Panc1 (cell line): Measurements from ENCODE around the gene MUCL3. TPM values are rescaled to one million over a fixed set of nuclear protein-coding genes. Genes with fewer than 3 reads are reported as not detected.

Experiments used
- ATAC-seq: fragments of 200-7000 bp; cut with Tn5 transposase; 2 replicates; pipeline ENCODE4 v1.9.1; 2020; ENCODE audit warnings: mild to moderate bottlenecking, moderate library complexity
- BruUV-seq: library from RNA; stranded (reverse); fragments of 400-500 nt; replicated peaks from 2 replicates; lab custom pipeline; 2021; lab: Mats Ljungman, UMichigan
- CTCF ChIA-PET: fragments of 300-600 bp; sonication (Branson Sonifier 250); formaldehyde crosslinking; loops from one replicate; lab custom pipeline; 2022; ENCODE audit warnings: antibody characterized with exemption; lab: Charles Lee
- POLR2A ChIA-PET: fragments of 300-600 bp; sonication (Branson Sonifier 250); formaldehyde crosslinking; loops from one replicate; lab custom pipeline; 2022; ENCODE audit warnings: antibody characterized with exemption; lab: Charles Lee
- DNase-seq: peaks from one replicate; pipeline ENCODE4 v3.0.0-alpha.2; 2010; ENCODE audit warnings: low read depth, low spot score
- H3K27ac ChIP-seq: 2 replicates; pipeline ENCODE4 v1.5.1; 2011; ENCODE audit warnings: mild to moderate bottlenecking, low read length, inconsistent platforms
- H3K27me3 ChIP-seq: fragments of 200-500 bp; sonication (Bioruptor generic); 2 replicates; pipeline ENCODE4 v1.6.0; 2014; ENCODE audit warnings: low read length, inconsistent platforms; ENCODE audit not compliant: control insufficient read depth, insufficient read depth
- H3K36me3 ChIP-seq: fragments of 200-500 bp; sonication (Bioruptor generic); 2 replicates; pipeline ENCODE4 v1.5.1; 2014; ENCODE audit warnings: inconsistent platforms, mild to moderate bottlenecking, low read length, moderate library complexity; ENCODE audit not compliant: control insufficient read depth, insufficient read depth
- H3K4me1 ChIP-seq: 2 replicates; pipeline ENCODE4 v1.5.1; 2011; ENCODE audit warnings: inconsistent platforms, mild to moderate bottlenecking, low read length, moderate library complexity; ENCODE audit not compliant: control insufficient read depth, insufficient read depth
- H3K4me3 ChIP-seq, 2 experiments: 2 replicates each; pipeline ENCODE4 v1.5.1; 2011 to 2012; ENCODE audit warnings: low read depth in 2 of 2, low read length in 2 of 2, mild to moderate bottlenecking in 2 of 2, inconsistent platforms in 1 of 2, moderate library complexity in 1 of 2
- H3K9me3 ChIP-seq: fragments of 200-500 bp; sonication (Bioruptor generic); 2 replicates; pipeline ENCODE4 v1.5.1; 2014; ENCODE audit warnings: low read depth, mild to moderate bottlenecking, inconsistent platforms, low read length, moderate library complexity; ENCODE audit not compliant: control insufficient read depth, insufficient read depth
- CTCF ChIP-seq: fragments of 450-650 bp; IDR thresholded peaks from 2 replicates; pipeline ENCODE4 v1.5.1; 2017; ENCODE audit warnings: mild to moderate bottlenecking
- POLR2AphosphoS5 ChIP-seq: IDR thresholded peaks from 2 replicates; pipeline ENCODE4 v1.6.1; 2012; ENCODE audit warnings: mild to moderate bottlenecking, low read depth, low read length, moderate library complexity
- REST ChIP-seq, 2 experiments: IDR thresholded peaks; 2 replicates each; pipeline ENCODE4 v1.6.1; 2011 to 2012; ENCODE audit warnings: low read depth in 2 of 2, control low read depth in 1 of 2, low read length in 1 of 2, mild to moderate bottlenecking in 1 of 2, moderate library complexity in 1 of 2; ENCODE audit not compliant: insufficient read depth in 1 of 2
- SIN3A ChIP-seq: IDR thresholded peaks from 2 replicates; pipeline ENCODE4 v1.6.1; 2012; ENCODE audit warnings: low read depth, mild to moderate bottlenecking, low read length, moderate library complexity, borderline replicate concordance; ENCODE audit not compliant: insufficient read depth
- TCF7L2 ChIP-seq: IDR thresholded peaks from 2 replicates; pipeline ENCODE4 v1.6.1; 2011; ENCODE audit warnings: mild to moderate bottlenecking, low read depth, low read length, inconsistent platforms
- in situ Hi-C: cut with HindIII; loops from 2 replicates; pipeline ENCODE4 v1.10.0; 2016; ENCODE audit warnings: low sequenced_read_pairs, low pct_unique_long_range_greater_than_20kb
- intact Hi-C: fragments of 100-400 bp; cut with micrococcal nuclease; formaldehyde crosslinking; loops from one replicate; pipeline ENCODE4 v1.10.0; 2022; ENCODE audit not compliant: unreplicated experiment
- total RNA-seq: library from RNA; stranded (reverse); gene quantifications from one replicate; pipeline ENCODE4 v1.2.1, GENCODE V29; 2021; ENCODE audit not compliant: unreplicated experiment

The MUCL3 gene
- total RNA-seq, 1 experiment from 2014 or later, result not detected

- Histone ChIP-seq H3K36me3 (no peaks in the 10 kb centered on the region), H3K4me3 (no peak overlapping the region), H3K4me1 (no peaks in the 10 kb centered on the region), H3K9me3 (no peaks in the 10 kb centered on the region), H3K27me3 (no peaks in the 10 kb centered on the region), H3K27ac (no peak overlapping the region)
- ATAC-seq, result no peak
- in situ Hi-C loops, result no loop called here
- intact Hi-C loops, result no loop called here
- ChIA-PET CTCF (interaction anchor here (0.7 kb wide), 1 partner anchor 12 kb away, joined by 4 read pairs; no protein-coding TSS in a partner anchor), POLR2A (no interaction called here)
- BruUV-seq, result no TSS peak
- DNase-seq, result no peak
- TF ChIP-seq REST (IDR thresholded peaks at IDR 0.05; ENCODE audit: insufficient read depth in 1 of 2, low read depth in 2 of 2, low read length in 1 of 2), result no peak
- no peak for TF ChIP-seq SIN3A
- no peak for TF ChIP-seq TCF7L2
- no peak for TF ChIP-seq POLR2AphosphoS5
- TF ChIP-seq CTCF, result no peak
Measured at GRCh38 chr6:30893666-30894065, 47.1 kb upstream of the MUCL3 start.

GRCh38 chr6:30894381-30894780 is 46.4 kb upstream of the MUCL3 start:
- ATAC-seq (no peak), DNase-seq (no peak)
- in situ Hi-C loops (no loop called here), intact Hi-C loops (no loop called here)
- H3K27me3 ChIP-seq, result no peaks in the 10 kb centered on the region
- H3K4me3 ChIP-seq, result no peak overlapping the region
- H3K4me1 ChIP-seq, result no peaks in the 10 kb centered on the region
- no peak overlapping the region for H3K27ac ChIP-seq
- TF ChIP-seq TCF7L2 (no peak), POLR2AphosphoS5 (no peak), SIN3A (no peak), REST (IDR thresholded peaks at IDR 0.05; ENCODE audit: insufficient read depth in 1 of 2, low read depth in 2 of 2, low read length in 1 of 2) (no peak), CTCF (no peak)
- H3K9me3 ChIP-seq, result no peaks in the 10 kb centered on the region
- no TSS peak for BruUV-seq
- ChIA-PET POLR2A (no interaction called here), CTCF (no interaction called here)
- no peaks in the 10 kb centered on the region for H3K36me3 ChIP-seq
